Measurements from ENCODE around the gene UMODL1. TPM values are rescaled to one million over a fixed set of nuclear protein-coding genes. Genes with fewer than 3 reads are reported as not detected.

Gene UMODL1
- total and polyA plus RNA-seq, 10 donors: 0.02 to 0.85 (median 0.09) TPM; not detected in 3

DNA sequence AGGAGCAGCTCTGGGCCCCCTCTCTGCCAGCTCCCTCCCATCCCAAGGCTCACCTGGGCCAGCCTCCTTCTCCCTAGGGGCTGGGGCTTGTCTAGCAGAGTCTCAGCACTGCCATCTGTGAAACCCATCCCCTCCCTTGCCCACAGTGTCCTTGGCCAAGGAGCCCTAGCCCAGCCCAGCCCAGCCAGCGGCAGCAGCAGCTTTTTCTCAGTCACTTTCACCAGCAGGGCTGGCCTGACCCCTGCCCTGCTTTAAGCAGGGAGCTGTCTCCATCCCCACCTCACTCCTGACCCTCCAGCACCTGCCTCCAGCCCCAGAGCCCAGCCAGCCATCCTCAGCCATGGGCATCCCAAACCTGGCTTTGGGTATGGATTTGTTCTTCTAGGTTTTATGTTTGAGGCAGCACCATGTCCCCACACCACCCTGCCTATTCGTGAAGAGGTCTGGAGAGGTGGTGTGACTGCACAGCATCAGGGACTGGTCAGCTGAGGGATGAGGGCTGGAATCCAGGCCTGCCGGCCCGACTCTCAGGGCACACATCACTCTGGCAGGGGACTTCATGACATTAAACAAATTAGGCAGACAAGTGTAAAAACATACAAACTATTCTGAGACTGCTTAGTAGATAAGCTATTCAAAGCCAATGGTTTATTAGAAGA lies 111.7 kb downstream of the UMODL1 start:
- Histone ChIP-seq H3K27ac (no peak overlapping the region), H3K4me3 (no peak overlapping the region), H3K27me3 (replicated peaks in 1 of 7) (no peaks in the 10 kb centered on the region), H3K9me3 (no peaks in the 10 kb centered on the region), H3K36me3 (no peaks in the 10 kb centered on the region), H3K4me1 (peaks cover 0 to 24% (median 15%) of the 10 kb centered on the region in 6 donors)
- TF ChIP-seq POLR2AphosphoS5 (IDR thresholded peaks at IDR 0.05): no peak
- no peak for TF ChIP-seq CTCF (IDR thresholded peaks at IDR 0.05 in 8 of 11, conservative IDR thresholded peaks at IDR 0.05 in 3 of 11)
- TF ChIP-seq POLR2A (IDR thresholded peaks at IDR 0.05): no peak
- WGBS, 5 donors: 81 to 91% (median 86%) methylated on average over 4 of the region's 4 CpGs
- intact Hi-C loops (cut with DNase I; ENCODE audit: low total_unique reads): no loop called here
- DNase-seq: no peak

GRCh38 chr21:42183374-42184266 lies 112.5 kb downstream of the UMODL1 start:
- DNase-seq: no peak
- TF ChIP-seq POLR2AphosphoS5 (IDR thresholded peaks at IDR 0.05): no peak
- 89 to 93% (median 93%) methylated on average over 6 of the region's 6 CpGs for WGBS, 5 donors
- intact Hi-C loops (cut with DNase I; ENCODE audit: low total_unique reads): no loop called here
- Histone ChIP-seq H3K9me3 (no peaks in the 10 kb centered on the region), H3K4me3 (no peak overlapping the region), H3K27me3 (replicated peaks in 1 of 7) (no peaks in the 10 kb centered on the region), H3K4me1 (peaks cover 4 to 31% (median 23%) of the 10 kb centered on the region in 6 donors), H3K27ac (no peak overlapping the region), H3K36me3 (no peaks in the 10 kb centered on the region)

GRCh38 chr21:42186591-42186990 lies 115.5 kb downstream of the UMODL1 start:
- no peaks in the 10 kb centered on the region for H3K9me3 ChIP-seq
- H3K4me1 ChIP-seq: peaks cover 7 to 61% (median 48%) of the 10 kb centered on the region in 6 donors
- intact Hi-C loops (cut with DNase I; ENCODE audit: low total_unique reads): no loop called here
- no peak for DNase-seq
- H3K27me3 ChIP-seq (replicated peaks in 1 of 7): no peaks in the 10 kb centered on the region
- H3K36me3 ChIP-seq: no peaks in the 10 kb centered on the region
- peak overlapping the region in 6 of 8 donors; percentile 27 to 90 (median 84) for H3K27ac ChIP-seq
- no peak overlapping the region for H3K4me3 ChIP-seq
- WGBS, 5 donors: 76 to 91% (median 82%) methylated on average over 2 of the region's 2 CpGs
- TF ChIP-seq POLR2AphosphoS5 (IDR thresholded peaks at IDR 0.05): no peak
- no peak for TF ChIP-seq POLR2A (IDR thresholded peaks at IDR 0.05)
- no peak for TF ChIP-seq CTCF (IDR thresholded peaks at IDR 0.05 in 8 of 11, conservative IDR thresholded peaks at IDR 0.05 in 3 of 11)

DNA sequence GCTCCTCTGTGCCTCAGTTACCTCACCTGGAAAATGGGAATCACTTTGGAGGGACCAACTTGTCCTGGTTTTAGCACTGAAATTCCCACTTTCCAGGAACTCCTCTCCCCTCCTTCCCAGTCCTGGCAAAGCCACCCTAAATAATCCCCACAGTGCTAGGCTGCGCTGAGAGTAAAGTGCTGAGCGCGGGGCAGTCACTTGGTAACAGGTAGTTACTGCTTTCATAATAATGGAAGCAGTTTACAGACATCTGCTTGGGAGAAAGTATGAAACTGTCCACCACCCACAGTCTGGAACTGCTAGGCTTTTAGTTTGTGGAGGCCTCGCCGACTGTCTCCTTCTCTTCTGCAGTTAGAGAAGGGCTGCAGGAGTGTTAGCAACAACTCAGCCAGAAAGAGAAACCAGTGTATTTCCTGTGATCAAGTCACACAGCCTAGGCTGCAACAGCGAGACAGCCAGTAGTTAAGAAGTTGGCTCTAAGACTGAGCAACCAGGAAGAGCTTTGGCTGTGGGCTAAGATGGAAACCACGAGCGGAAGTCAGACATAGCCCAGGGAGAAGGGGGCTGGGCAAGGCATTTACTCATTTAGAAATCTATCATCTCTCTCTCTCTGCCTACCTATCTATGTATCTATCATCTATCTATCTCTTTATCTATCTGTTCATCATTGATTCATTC lies 117.0 kb downstream of the UMODL1 start:
- peaks cover 0 to 13% (median 0%) of the 10 kb centered on the region in 7 donors for H3K27me3 ChIP-seq (replicated peaks in 1 of 7)
- intact Hi-C loops (cut with DNase I; ENCODE audit: low total_unique reads): no loop called here
- DNase-seq: peak; percentile 87
- H3K36me3 ChIP-seq: no peaks in the 10 kb centered on the region
- WGBS, 5 donors: 23 to 33% (median 30%) methylated on average over 8 of the region's 8 CpGs
- H3K27ac ChIP-seq: peak overlapping the region; percentile 68 to 90 (median 82)
- H3K4me3 ChIP-seq: peak overlapping the region in 1 of 8 donors; percentile 46
- H3K9me3 ChIP-seq: no peaks in the 10 kb centered on the region
- peak in 2 of 3 donors; percentile 56 to 93 for TF ChIP-seq POLR2AphosphoS5 (IDR thresholded peaks at IDR 0.05)
- TF ChIP-seq CTCF (IDR thresholded peaks at IDR 0.05 in 8 of 11, conservative IDR thresholded peaks at IDR 0.05 in 3 of 11): no peak
- peak in 1 of 3 donors; percentile 9 for TF ChIP-seq POLR2A (IDR thresholded peaks at IDR 0.05)
- H3K4me1 ChIP-seq: peaks cover 7 to 76% (median 60%) of the 10 kb centered on the region in 6 donors
